H7 (cell line): ENCODE data around the gene CEP104. TPM values are rescaled to one million over a fixed set of nuclear protein-coding genes. Genes with fewer than 3 reads are reported as not detected.

ENCODE experiments used
- DNase-seq: peaks from one replicate; pipeline ENCODE4 v3.0.0; 2012
- H3K27me3 ChIP-seq: 2 replicates; pipeline ENCODE4 v1.6.0; 2011; ENCODE audit warnings: mild to moderate bottlenecking, low read length; ENCODE audit not compliant: control insufficient read depth, insufficient read depth
- H3K36me3 ChIP-seq: replicated peaks from 2 replicates; pipeline ENCODE4 v1.5.1; 2011; ENCODE audit warnings: low read length; ENCODE audit not compliant: control insufficient read depth, insufficient read depth
- H3K4me3 ChIP-seq: 2 replicates; pipeline ENCODE4 v1.5.1; 2011; ENCODE audit warnings: low read depth, mild to moderate bottlenecking, control low read depth, low read length, moderate library complexity; ENCODE audit not compliant: insufficient read depth
- total RNA-seq: library from RNA; depleted of rRNA; stranded (reverse); fragments of >200 nt; shearing (Covaris generic); gene quantifications from 2 replicates; pipeline ENCODE4 v1.2.3, GENCODE V29; 2014

Gene CEP104
- total RNA-seq, 1 experiment from 2014 or later = 22.8 TPM

DNA sequence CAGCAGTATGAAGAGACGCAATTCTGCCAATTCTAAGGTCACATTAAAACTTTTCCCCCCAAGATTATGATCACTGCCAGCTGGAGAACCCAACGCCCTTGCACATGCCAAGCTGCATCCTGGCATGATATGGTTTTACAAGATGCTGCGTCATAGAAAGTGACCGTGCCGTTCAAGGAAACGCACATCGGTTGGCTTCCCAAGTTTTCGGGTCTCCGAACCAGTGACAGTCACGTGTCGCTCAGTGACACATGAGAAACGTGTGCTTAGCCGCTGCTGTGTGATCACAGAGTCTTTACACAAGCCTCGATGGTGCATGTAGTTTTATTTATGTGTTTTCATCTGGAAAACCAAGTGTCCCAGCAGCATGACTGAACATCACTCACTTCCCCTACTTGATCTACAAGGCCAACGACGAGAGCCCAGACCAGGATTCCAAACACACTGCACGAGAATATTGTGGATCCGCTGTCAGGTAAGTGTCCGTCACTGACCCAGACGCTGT, 77.0 kb downstream of the CEP104 start:
- DNase-seq = peak; percentile 24
- H3K4me3 ChIP-seq = no peak overlapping the region
- peaks cover 43% of the 10 kb centered on the region for H3K36me3 ChIP-seq
- H3K27me3 ChIP-seq = no peaks in the 10 kb centered on the region

DNA sequence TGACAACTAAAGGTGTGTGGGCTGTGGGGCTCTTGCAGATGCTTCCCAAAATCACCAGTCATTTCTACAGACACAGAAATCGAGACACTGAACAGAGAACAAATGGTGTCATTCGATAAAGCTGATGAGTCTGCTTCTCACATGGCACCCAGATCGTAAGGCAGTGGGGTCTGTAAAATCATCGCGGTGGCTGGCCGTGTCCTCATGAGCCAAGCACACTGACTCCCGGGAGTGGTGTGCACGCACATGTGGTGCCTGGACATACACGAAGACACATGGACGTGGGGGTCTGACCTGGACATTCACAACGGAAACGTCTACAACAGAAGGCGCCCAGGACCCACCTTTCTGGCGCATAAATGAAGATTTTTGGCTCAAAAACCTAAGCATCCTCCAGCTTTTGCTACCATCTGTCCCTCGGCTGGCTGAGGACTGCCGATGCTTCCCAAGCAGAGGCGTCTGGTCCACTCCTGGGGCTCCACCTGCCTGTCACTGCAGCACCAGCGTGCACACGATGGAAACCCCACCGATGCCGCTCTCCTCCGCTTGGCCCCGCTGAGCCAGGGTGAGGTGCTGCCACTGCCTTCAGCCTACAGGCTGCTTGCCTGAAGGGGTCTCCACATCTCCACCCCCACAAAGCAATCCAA, 77.6 kb downstream of the CEP104 start:
- peak; percentile 58 for DNase-seq
- Histone ChIP-seq H3K36me3 (peaks cover 39% of the 10 kb centered on the region), H3K27me3 (no peaks in the 10 kb centered on the region), H3K4me3 (no peak overlapping the region)

GRCh38 chr1:3778590-3779264, 78.3 kb downstream of the CEP104 start:
- Histone ChIP-seq H3K27me3 (no peaks in the 10 kb centered on the region), H3K4me3 (no peak overlapping the region), H3K36me3 (peaks cover 34% of the 10 kb centered on the region)
- no peak for DNase-seq

- peaks cover 30% of the 10 kb centered on the region for H3K36me3 ChIP-seq
- H3K27me3 ChIP-seq = peaks cover 4% of the 10 kb centered on the region; the same call in 1 of the 2 replicates
- no peak for DNase-seq
- H3K4me3 ChIP-seq = no peak overlapping the region
These were observed 79.1 kb downstream of the CEP104 start for GRCh38 chr1:3777647-3778589.

GRCh38 chr1:3777078-3777547, 79.9 kb downstream of the CEP104 start:
- no peak for DNase-seq
- Histone ChIP-seq H3K27me3 (peaks cover 4% of the 10 kb centered on the region; the same call in 1 of the 2 replicates), H3K36me3 (peaks cover 25% of the 10 kb centered on the region), H3K4me3 (no peak overlapping the region)

DNA sequence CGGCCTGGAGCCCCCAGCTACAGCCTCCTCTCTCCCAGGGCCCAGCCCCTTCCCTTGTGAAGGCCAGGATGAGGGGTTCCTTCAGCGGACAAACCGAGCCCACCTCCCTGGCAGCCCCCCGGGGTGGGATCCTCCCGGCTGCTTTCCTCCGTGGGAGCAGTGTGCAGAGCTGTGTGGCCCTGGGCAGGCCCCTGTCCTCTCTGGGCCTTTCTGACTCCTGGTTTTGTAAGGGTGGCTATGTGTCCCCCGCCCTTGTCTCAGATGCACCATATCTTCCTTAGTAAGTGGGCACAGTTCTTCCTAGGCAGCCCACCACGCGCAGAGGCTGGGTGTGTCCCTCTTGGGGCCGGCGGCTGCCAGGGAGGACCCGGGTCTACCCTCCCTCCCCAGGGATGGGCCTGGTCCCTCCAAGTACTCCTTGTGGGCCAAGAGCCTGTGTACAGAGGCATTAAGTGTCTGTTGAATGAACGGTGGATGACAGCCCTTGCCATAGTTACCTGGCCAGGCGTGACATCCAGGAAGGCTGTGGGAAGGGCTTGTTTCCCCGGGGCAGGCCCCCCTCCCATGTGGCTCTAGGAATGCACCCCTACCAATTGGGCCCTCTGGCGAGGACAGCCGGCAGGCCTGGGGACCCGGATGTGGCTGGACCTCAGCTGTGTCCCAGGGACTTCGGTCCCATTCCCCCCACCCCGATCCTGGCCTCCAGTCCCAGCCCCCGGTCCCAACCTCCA, 80.6 kb downstream of the CEP104 start:
- peak; percentile 71 for DNase-seq
- Histone ChIP-seq H3K36me3 (peaks cover 18% of the 10 kb centered on the region), H3K27me3 (peaks cover 7% of the 10 kb centered on the region; the same call in 1 of the 2 replicates), H3K4me3 (no peak overlapping the region)

GRCh38 chr1:3775490-3776230, 81.4 kb downstream of the CEP104 start:
- peak; percentile 95 for DNase-seq
- Histone ChIP-seq H3K27me3 (peaks cover 9% of the 10 kb centered on the region; the same call in 1 of the 2 replicates), H3K4me3 (no peak overlapping the region), H3K36me3 (peaks cover 13% of the 10 kb centered on the region)

DNA sequence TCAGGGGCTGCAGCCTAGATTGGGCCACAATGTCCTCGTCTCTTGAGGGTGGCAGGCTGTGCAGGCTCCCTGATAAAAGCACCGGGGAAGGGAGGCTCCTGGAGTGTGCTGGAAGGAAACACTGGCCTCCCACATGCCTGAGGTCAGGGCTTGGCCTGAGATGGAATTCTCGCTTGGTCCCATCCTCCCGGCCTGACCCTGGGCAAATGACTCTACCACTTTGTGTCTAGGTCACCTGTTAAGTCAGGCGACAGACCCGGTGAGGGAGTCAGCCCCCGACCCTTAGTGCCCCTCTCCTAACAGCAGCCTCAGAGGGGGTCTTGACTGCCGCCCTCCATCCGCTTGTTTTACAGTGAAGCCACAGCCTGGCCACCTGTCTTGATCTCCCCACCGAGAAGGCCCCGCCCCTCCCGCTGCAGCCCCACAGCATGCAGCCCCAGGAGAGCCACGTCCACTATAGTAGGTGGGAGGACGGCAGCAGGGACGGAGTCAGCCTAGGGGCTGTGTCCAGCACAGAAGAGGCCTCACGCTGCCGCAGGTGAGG, 82.0 kb downstream of the CEP104 start:
- H3K36me3 ChIP-seq = peaks cover 8% of the 10 kb centered on the region
- peaks cover 11% of the 10 kb centered on the region; the same call in 1 of the 2 replicates for H3K27me3 ChIP-seq
- H3K4me3 ChIP-seq = no peak overlapping the region
- peak; percentile 71 for DNase-seq

GRCh38 chr1:3774276-3774945, 82.6 kb downstream of the CEP104 start:
- DNase-seq = no peak
- H3K27me3 ChIP-seq = peaks cover 11% of the 10 kb centered on the region; the same call in 1 of the 2 replicates
- H3K4me3 ChIP-seq = no peak overlapping the region
- peaks cover 2% of the 10 kb centered on the region; the same call in 1 of the 2 replicates for H3K36me3 ChIP-seq

- peaks cover 11% of the 10 kb centered on the region; the same call in 1 of the 2 replicates for H3K27me3 ChIP-seq
- DNase-seq = no peak
- H3K4me3 ChIP-seq = no peak overlapping the region
- no peaks in the 10 kb centered on the region; the same call in 1 of the 2 replicates for H3K36me3 ChIP-seq
These were observed 83.3 kb downstream of the CEP104 start for GRCh38 chr1:3773572-3774275.

DNA sequence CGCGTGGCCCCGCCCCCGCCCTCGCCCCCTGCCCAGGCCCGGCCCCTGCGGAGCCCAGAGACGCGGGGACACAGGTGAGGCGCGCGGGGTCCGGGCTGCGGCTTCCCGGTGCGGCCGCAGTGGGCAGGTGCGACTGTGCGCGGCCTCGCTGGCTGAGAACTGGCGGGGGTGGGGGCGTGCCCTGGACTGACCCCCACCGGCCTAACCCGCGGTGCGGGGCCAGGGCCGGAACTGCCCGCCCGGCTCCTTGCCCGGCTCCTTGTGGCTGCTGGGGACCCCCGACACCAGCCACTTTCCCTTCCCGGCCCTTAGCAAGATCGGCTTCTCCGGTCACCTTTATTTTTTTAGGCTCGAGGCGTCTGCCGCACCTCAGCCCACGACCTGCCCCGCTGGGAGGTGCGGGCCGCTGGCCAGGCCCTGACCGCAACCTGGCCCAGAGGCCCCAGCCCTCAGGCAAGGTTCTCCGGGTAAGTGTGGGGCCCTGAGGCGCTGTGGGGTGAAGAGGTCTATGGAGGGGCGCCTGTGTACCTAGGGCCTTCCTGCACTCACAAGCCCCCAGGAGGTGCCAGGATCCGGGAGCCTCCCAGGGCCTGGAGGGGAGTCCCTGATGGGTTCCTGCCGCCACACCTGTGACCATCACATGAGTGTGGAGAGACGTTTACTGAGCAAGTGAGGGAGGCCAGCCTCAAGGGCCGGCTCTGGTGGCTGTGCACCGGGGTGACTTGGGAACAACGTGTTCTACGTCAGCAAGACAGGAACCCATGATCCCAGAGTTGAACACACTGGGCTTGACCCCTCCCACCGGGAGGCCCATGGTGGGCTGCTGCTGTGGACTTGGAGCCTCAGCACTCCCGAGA, 84.1 kb downstream of the CEP104 start, which contains the start of gene SMIM1:
TSS of gene SMIM1 (plus strand) at position 35 of the 857 bp plus-strand sequence. CDS start 2,625 bp downstream, outside the sequence.
- Histone ChIP-seq H3K36me3 (no peaks in the 10 kb centered on the region; the same call in 1 of the 2 replicates), H3K4me3 (peak within 1 kb of the TSS; percentile 70), H3K27me3 (peaks cover 11% of the 10 kb centered on the region)
- DNase-seq = no peak
